Prostate gland (tissue), 2 donors: Measurements from ENCODE around the gene LGALS3BP. TPM values are rescaled to one million over a fixed set of nuclear protein-coding genes. Genes with fewer than 3 reads are reported as not detected.

ENCODE experiments used
- DNase-seq: peaks from one replicate; pipeline ENCODE4 v3.0.0-alpha.2; 2019; ENCODE audit warnings: low spot score
- H3K27ac ChIP-seq, 2 donors: fragments of 200-600 bp; sonication (generic); 2 replicates each; pipeline ENCODE4 v1.5.1; 2017 to 2019
- H3K27me3 ChIP-seq: fragments of 200-600 bp; sonication (generic); replicated peaks from 2 replicates; pipeline ENCODE4 v1.5.1; 2019; ENCODE audit not compliant: insufficient read depth
- H3K36me3 ChIP-seq, 2 donors: fragments of 200-600 bp; sonication (generic); 1 replicate in 1 of 2; 2 replicates in 1 of 2; pipeline versions ENCODE4 v1.5.1 to v1.8.1; 2017 to 2019
- H3K4me1 ChIP-seq: fragments of 200-600 bp; sonication (generic); replicated peaks from 2 replicates; pipeline ENCODE4 v1.5.1; 2019
- H3K4me3 ChIP-seq, 2 donors: fragments of 200-600 bp; sonication (generic); 2 replicates each; pipeline ENCODE4 v1.5.1; 2017 to 2019
- H3K9me3 ChIP-seq: fragments of 200-600 bp; sonication (generic); 2 replicates; pipeline ENCODE4 v1.5.1; 2017
- POLR2A ChIP-seq: fragments of 450-650 bp; IDR thresholded peaks from one replicate; pipeline ENCODE4 v1.6.1; 2016; ENCODE audit warnings: antibody characterized with exemption, mild to moderate bottlenecking
- POLR2AphosphoS5 ChIP-seq: sonication (generic); formaldehyde crosslinking; IDR thresholded peaks from one replicate; pipeline ENCODE4 v1.6.1; 2017; ENCODE audit warnings: antibody characterized with exemption
- WGBS: methylation state at CpG from one replicate; pipeline ENCODE4 v1.1.5; 2018; 5-methylcytosine and 5-hydroxymethylcytosine counted together
- intact Hi-C: fragments of 100-400 bp; cut with DNase I; formaldehyde crosslinking; loops from one replicate; pipeline ENCODE4 v1.14.2; 2022
- total RNA-seq, 2 donors: library from RNA; depleted of rRNA; stranded (reverse); fragments of >200 nt; gene quantifications; one replicate each; pipeline ENCODE4 v1.1.0, GENCODE V29; 2016
- TF ChIP-seq, protein P1 (sequence below), 4 experiments: fragments of 200-600 bp in 2 of 4; fragments of 450-650 bp in 2 of 4; sonication (generic) in 2 of 4; IDR thresholded peaks; 1 replicate in 3 of 4; 2 replicates in 1 of 4; pipeline ENCODE4 v1.5.1; 2016 to 2019; ENCODE audit warnings: antibody characterized with exemption in 4 of 4, mild to moderate bottlenecking in 2 of 4, moderate library complexity in 2 of 4

Gene LGALS3BP
- total RNA-seq, 2 donors from 2014 or later = 570 to 890 TPM

DNA sequence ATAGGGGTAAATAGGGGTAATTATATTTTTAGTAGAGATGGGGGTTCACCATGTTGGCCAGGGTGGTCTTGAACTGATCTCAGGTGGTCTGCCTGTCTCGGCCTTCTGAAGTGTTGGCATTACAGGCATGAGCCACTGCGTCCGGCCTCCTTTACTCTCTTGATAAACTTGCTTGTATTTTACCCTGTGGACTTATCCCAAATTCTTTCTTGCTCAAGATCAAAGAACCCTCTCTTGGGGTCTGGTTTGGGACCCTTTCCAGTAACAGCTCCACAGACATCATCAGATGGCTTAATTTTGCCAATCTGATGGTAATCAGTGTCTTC is 38.6 kb upstream of the LGALS3BP start:
- Histone ChIP-seq H3K9me3 (no peaks in the 10 kb centered on the region), H3K4me3 (no peak overlapping the region), H3K36me3 (no peaks in the 10 kb centered on the region), H3K27ac (no peak overlapping the region), H3K4me1 (peaks cover 3% of the 10 kb centered on the region), H3K27me3 (no peaks in the 10 kb centered on the region)
- 89% methylated on average over 3 of the region's 3 CpGs for WGBS
- DNase-seq = no peak
- TF ChIP-seq POLR2AphosphoS5 = no peak
- TF ChIP-seq, protein P1, sequence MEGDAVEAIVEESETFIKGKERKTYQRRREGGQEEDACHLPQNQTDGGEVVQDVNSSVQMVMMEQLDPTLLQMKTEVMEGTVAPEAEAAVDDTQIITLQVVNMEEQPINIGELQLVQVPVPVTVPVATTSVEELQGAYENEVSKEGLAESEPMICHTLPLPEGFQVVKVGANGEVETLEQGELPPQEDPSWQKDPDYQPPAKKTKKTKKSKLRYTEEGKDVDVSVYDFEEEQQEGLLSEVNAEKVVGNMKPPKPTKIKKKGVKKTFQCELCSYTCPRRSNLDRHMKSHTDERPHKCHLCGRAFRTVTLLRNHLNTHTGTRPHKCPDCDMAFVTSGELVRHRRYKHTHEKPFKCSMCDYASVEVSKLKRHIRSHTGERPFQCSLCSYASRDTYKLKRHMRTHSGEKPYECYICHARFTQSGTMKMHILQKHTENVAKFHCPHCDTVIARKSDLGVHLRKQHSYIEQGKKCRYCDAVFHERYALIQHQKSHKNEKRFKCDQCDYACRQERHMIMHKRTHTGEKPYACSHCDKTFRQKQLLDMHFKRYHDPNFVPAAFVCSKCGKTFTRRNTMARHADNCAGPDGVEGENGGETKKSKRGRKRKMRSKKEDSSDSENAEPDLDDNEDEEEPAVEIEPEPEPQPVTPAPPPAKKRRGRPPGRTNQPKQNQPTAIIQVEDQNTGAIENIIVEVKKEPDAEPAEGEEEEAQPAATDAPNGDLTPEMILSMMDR (IDR thresholded peaks at IDR 0.05) = no peak
- TF ChIP-seq POLR2A = no peak
- intact Hi-C loops = no loop called here

DNA sequence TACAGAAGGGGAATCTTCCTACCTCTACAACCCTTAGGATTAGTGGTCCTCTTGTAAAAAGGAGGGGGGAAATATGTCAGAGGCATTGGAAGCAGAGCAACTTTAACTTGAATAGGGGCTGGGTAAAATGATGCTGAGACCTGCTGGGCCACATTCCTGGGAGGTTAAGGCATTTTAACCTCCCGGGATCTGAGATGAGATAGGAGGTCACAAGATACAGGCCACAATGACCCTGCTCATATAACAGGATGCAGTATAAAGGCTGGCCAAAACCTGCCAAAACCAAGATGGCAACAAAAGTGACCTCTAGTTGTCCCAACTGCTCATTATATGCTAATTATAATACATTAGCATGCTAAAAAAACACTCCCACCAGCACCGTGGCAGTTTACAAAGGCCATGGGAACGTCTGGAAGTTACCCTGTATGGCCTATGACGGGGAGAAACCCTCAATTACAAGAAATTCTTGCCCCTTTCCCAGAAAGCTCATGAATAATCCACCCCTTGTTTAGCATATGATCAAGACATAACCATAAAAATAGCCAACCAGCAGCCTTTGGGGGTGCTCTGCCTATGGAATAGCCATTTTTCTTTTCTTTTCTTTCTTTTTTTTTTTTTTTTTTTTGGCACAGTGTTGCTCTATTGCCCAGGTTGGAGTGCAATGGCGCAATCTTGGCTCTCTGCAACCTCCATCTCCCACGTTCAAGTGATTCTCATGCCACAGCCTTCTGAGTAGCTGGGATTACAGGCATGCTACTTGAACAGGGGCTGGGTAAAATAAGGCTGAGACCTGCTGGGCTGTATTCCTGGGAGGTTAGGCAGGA is 38.0 kb upstream of the LGALS3BP start:
- Histone ChIP-seq H3K27me3 (no peaks in the 10 kb centered on the region), H3K27ac (no peak overlapping the region), H3K4me1 (peaks cover 3% of the 10 kb centered on the region), H3K4me3 (no peak overlapping the region), H3K9me3 (no peaks in the 10 kb centered on the region), H3K36me3 (no peaks in the 10 kb centered on the region)
- DNase-seq = no peak
- 66% methylated on average over 6 of the region's 6 CpGs for WGBS
- intact Hi-C loops = no loop called here
- TF ChIP-seq POLR2AphosphoS5 (no peak), POLR2A (no peak)
- TF ChIP-seq, protein P1 (IDR thresholded peaks at IDR 0.05) = no peak

DNA sequence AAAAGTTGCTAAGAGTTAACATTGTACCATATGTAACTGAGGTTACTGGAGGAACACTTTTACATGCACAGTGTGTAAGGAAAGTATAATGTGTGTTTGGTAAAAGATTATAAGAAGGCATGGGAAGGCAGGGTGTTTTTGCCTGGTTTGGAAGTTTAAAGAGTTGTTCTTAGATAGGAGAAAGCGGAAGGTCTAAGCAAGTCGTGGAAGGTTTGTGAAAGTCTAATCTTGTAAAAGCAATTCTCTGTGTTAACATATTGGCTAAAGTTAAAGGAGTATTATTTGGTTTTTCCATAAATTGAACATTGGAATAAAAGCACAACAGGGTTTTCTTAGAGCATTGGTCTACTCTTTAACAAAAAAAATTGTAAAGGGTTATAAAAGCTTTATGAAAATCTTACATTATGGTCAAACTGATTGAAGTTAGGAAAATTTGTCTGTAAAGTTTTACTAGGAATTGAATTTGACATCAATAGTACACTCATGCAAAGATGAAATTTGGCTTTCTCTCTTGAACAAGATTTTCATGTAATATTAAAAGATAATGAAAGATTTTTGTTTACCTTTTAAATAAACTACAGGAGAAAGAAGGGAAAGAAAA is 34.5 kb upstream of the LGALS3BP start:
- WGBS = 71% methylated on average over 2 of the region's 2 CpGs
- intact Hi-C loops = no loop called here
- Histone ChIP-seq H3K4me1 (no peaks in the 10 kb centered on the region), H3K9me3 (no peaks in the 10 kb centered on the region), H3K27me3 (no peaks in the 10 kb centered on the region), H3K36me3 (no peaks in the 10 kb centered on the region), H3K27ac (no peak overlapping the region), H3K4me3 (no peak overlapping the region)
- no peak for DNase-seq
- TF ChIP-seq POLR2A (no peak), POLR2AphosphoS5 (no peak)
- TF ChIP-seq, protein P1 (IDR thresholded peaks at IDR 0.05) = no peak

DNA sequence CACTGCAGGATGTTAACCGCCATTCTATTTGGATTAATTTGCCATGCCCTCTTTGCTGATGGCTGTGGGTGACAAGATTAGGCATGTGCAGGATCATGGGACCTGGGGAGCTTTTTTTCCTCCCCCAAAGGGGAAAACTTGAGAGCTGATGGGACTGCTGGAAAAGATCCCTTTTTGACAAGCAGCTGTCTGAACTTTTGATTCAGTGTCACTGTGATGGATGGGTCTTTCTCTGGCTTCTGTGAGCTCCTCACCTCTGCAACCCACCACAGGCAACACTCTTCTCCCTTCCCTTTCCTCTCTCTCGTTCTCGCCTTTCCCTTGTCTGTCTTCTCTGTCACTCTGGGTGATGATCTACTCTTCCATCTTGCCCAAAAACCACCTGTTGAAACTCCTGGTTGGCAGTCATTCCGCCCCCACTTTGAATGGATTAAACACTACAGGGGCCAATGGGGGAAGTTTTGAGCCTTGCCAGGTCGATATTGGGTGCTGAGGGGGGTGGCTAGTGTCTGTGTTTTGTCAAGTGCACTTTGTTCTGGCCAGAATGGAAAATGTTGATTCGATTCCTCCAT is 32.9 kb upstream of the LGALS3BP start:
- Histone ChIP-seq H3K4me3 (no peak overlapping the region), H3K27ac (no peak overlapping the region), H3K4me1 (peaks cover 12% of the 10 kb centered on the region), H3K9me3 (no peaks in the 10 kb centered on the region), H3K36me3 (no peaks in the 10 kb centered on the region), H3K27me3 (no peaks in the 10 kb centered on the region)
- intact Hi-C loops = no loop called here
- WGBS = 77% methylated on average over 6 of the region's 6 CpGs
- TF ChIP-seq POLR2AphosphoS5 (no peak), POLR2A (no peak)
- TF ChIP-seq, protein P1 (IDR thresholded peaks at IDR 0.05) = no peak
- no peak for DNase-seq
